Panc1 (cell line): ENCODE measurements around the gene SLC25A13. TPM values are rescaled to one million over a fixed set of nuclear protein-coding genes. Genes with fewer than 3 reads are reported as not detected.

ENCODE experiments used
- ATAC-seq: fragments of 200-7000 bp; cut with Tn5 transposase; 2 replicates; pipeline ENCODE4 v1.9.1; 2020; ENCODE audit warnings: mild to moderate bottlenecking, moderate library complexity
- BruUV-seq: library from RNA; stranded (reverse); fragments of 400-500 nt; replicated peaks from 2 replicates; lab custom pipeline; 2021; lab: Mats Ljungman, UMichigan
- CTCF ChIA-PET: fragments of 300-600 bp; sonication (Branson Sonifier 250); formaldehyde crosslinking; loops from one replicate; lab custom pipeline; 2022; ENCODE audit warnings: antibody characterized with exemption; lab: Charles Lee
- POLR2A ChIA-PET: fragments of 300-600 bp; sonication (Branson Sonifier 250); formaldehyde crosslinking; loops from one replicate; lab custom pipeline; 2022; ENCODE audit warnings: antibody characterized with exemption; lab: Charles Lee
- DNase-seq: peaks from one replicate; pipeline ENCODE4 v3.0.0-alpha.2; 2010; ENCODE audit warnings: low read depth, low spot score
- H3K27ac ChIP-seq: 2 replicates; pipeline ENCODE4 v1.5.1; 2011; ENCODE audit warnings: mild to moderate bottlenecking, low read length, inconsistent platforms
- H3K27me3 ChIP-seq: fragments of 200-500 bp; sonication (Bioruptor generic); 2 replicates; pipeline ENCODE4 v1.6.0; 2014; ENCODE audit warnings: low read length, inconsistent platforms; ENCODE audit not compliant: control insufficient read depth, insufficient read depth
- H3K36me3 ChIP-seq: fragments of 200-500 bp; sonication (Bioruptor generic); 2 replicates; pipeline ENCODE4 v1.5.1; 2014; ENCODE audit warnings: inconsistent platforms, mild to moderate bottlenecking, low read length, moderate library complexity; ENCODE audit not compliant: control insufficient read depth, insufficient read depth
- H3K4me1 ChIP-seq: 2 replicates; pipeline ENCODE4 v1.5.1; 2011; ENCODE audit warnings: inconsistent platforms, mild to moderate bottlenecking, low read length, moderate library complexity; ENCODE audit not compliant: control insufficient read depth, insufficient read depth
- H3K4me3 ChIP-seq, 2 experiments: 2 replicates each; pipeline ENCODE4 v1.5.1; 2011 to 2012; ENCODE audit warnings: low read depth in 2 of 2, low read length in 2 of 2, mild to moderate bottlenecking in 2 of 2, inconsistent platforms in 1 of 2, moderate library complexity in 1 of 2
- H3K9me3 ChIP-seq: fragments of 200-500 bp; sonication (Bioruptor generic); 2 replicates; pipeline ENCODE4 v1.5.1; 2014; ENCODE audit warnings: low read depth, mild to moderate bottlenecking, inconsistent platforms, low read length, moderate library complexity; ENCODE audit not compliant: control insufficient read depth, insufficient read depth
- POLR2AphosphoS5 ChIP-seq: IDR thresholded peaks from 2 replicates; pipeline ENCODE4 v1.6.1; 2012; ENCODE audit warnings: mild to moderate bottlenecking, low read depth, low read length, moderate library complexity
- SIN3A ChIP-seq: IDR thresholded peaks from 2 replicates; pipeline ENCODE4 v1.6.1; 2012; ENCODE audit warnings: low read depth, mild to moderate bottlenecking, low read length, moderate library complexity, borderline replicate concordance; ENCODE audit not compliant: insufficient read depth
- TCF7L2 ChIP-seq: IDR thresholded peaks from 2 replicates; pipeline ENCODE4 v1.6.1; 2011; ENCODE audit warnings: mild to moderate bottlenecking, low read depth, low read length, inconsistent platforms
- in situ Hi-C: cut with HindIII; loops from 2 replicates; pipeline ENCODE4 v1.10.0; 2016; ENCODE audit warnings: low sequenced_read_pairs, low pct_unique_long_range_greater_than_20kb
- intact Hi-C: fragments of 100-400 bp; cut with micrococcal nuclease; formaldehyde crosslinking; loops from one replicate; pipeline ENCODE4 v1.10.0; 2022; ENCODE audit not compliant: unreplicated experiment
- total RNA-seq: library from RNA; stranded (reverse); gene quantifications from one replicate; pipeline ENCODE4 v1.2.1, GENCODE V29; 2021; ENCODE audit not compliant: unreplicated experiment
- TF ChIP-seq, protein P1 (sequence below), 2 experiments: IDR thresholded peaks; 2 replicates each; pipeline ENCODE4 v1.6.1; 2011 to 2012; ENCODE audit warnings: low read depth in 2 of 2, control low read depth in 1 of 2, low read length in 1 of 2, mild to moderate bottlenecking in 1 of 2, moderate library complexity in 1 of 2; ENCODE audit not compliant: insufficient read depth in 1 of 2

The SLC25A13 gene
- total RNA-seq, 1 experiment from 2014 or later = 69.4 TPM

DNA sequence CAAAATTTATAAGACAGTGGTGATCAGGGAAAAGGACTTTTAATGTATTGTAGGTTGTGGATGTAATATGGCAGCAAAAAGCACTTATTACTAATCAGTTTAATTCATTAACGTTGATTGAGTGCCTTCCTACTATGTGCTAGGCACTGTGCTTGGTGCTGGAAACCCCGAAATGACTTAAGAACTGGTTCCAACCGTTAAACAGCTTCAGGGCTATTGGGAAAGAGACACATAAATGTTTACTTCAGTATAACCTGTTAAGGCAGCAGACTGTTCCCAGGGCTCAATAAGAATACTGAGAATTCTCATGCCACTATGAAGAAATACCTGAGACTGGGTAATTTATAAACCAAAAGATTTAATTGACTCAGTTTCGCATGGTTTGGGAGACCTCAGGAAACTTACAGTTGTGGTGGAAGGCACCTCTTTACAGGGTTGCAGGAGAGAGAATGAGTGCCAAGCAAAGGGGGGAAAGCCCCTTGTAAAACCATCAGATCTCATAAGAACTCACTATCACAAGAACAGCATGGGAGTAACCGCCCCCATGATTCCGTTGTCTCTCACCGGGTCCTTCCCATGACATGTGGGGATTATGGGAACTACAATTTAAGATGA lies 1.1 kb upstream of the SLC25A13 start:
- no peak overlapping the region; a peak in 2 of 4 replicates for H3K4me3 ChIP-seq
- TF ChIP-seq TCF7L2 (no peak), POLR2AphosphoS5 (no peak)
- H3K9me3 ChIP-seq = no peaks in the 10 kb centered on the region
- intact Hi-C loops (no loop called here), in situ Hi-C loops (no loop called here)
- BruUV-seq = TSS peak; percentile 89
- ChIA-PET POLR2A (no interaction called here), CTCF (no interaction called here)
- H3K27me3 ChIP-seq = no peaks in the 10 kb centered on the region
- peaks cover 14% of the 10 kb centered on the region for H3K4me1 ChIP-seq
- no peaks in the 10 kb centered on the region for H3K36me3 ChIP-seq
- DNase-seq (no peak), ATAC-seq (no peak)
- peak overlapping the region; percentile 95 for H3K27ac ChIP-seq

DNA sequence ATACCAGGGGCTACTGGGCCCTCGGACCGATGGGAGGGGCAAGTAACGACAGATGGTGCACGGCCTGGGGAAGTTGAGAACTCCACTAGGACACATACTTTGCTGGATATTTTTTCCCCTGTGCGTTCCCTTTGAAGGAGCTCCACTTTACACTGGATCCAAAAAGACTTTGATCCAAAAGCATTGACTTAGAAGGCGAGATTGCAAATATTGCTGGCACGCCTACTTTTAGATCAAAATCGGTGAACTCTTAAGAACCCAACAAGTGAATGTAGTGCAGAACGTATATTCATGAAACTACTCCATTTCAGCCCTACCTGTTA lies 436 bp upstream of the SLC25A13 start:
- Histone ChIP-seq H3K4me3 (peak overlapping the region; percentile 82 to 84), H3K4me1 (peaks cover 14% of the 10 kb centered on the region), H3K9me3 (no peaks in the 10 kb centered on the region), H3K36me3 (no peaks in the 10 kb centered on the region), H3K27ac (peak overlapping the region; percentile 95), H3K27me3 (no peaks in the 10 kb centered on the region)
- no TSS peak for BruUV-seq
- ChIA-PET CTCF (no interaction called here), POLR2A (no interaction called here)
- DNase-seq = no peak
- intact Hi-C loops = no loop called here
- in situ Hi-C loops = no loop called here
- TF ChIP-seq, protein P1, sequence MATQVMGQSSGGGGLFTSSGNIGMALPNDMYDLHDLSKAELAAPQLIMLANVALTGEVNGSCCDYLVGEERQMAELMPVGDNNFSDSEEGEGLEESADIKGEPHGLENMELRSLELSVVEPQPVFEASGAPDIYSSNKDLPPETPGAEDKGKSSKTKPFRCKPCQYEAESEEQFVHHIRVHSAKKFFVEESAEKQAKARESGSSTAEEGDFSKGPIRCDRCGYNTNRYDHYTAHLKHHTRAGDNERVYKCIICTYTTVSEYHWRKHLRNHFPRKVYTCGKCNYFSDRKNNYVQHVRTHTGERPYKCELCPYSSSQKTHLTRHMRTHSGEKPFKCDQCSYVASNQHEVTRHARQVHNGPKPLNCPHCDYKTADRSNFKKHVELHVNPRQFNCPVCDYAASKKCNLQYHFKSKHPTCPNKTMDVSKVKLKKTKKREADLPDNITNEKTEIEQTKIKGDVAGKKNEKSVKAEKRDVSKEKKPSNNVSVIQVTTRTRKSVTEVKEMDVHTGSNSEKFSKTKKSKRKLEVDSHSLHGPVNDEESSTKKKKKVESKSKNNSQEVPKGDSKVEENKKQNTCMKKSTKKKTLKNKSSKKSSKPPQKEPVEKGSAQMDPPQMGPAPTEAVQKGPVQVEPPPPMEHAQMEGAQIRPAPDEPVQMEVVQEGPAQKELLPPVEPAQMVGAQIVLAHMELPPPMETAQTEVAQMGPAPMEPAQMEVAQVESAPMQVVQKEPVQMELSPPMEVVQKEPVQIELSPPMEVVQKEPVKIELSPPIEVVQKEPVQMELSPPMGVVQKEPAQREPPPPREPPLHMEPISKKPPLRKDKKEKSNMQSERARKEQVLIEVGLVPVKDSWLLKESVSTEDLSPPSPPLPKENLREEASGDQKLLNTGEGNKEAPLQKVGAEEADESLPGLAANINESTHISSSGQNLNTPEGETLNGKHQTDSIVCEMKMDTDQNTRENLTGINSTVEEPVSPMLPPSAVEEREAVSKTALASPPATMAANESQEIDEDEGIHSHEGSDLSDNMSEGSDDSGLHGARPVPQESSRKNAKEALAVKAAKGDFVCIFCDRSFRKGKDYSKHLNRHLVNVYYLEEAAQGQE (IDR thresholded peaks at IDR 0.05; ENCODE audit: insufficient read depth in 1 of 2, low read depth in 2 of 2, low read length in 1 of 2) = peak in 1 of 2 experiments; percentile 67; a peak in 1 of 4 replicates
- no peak for TF ChIP-seq SIN3A
- ATAC-seq = no peak

DNA sequence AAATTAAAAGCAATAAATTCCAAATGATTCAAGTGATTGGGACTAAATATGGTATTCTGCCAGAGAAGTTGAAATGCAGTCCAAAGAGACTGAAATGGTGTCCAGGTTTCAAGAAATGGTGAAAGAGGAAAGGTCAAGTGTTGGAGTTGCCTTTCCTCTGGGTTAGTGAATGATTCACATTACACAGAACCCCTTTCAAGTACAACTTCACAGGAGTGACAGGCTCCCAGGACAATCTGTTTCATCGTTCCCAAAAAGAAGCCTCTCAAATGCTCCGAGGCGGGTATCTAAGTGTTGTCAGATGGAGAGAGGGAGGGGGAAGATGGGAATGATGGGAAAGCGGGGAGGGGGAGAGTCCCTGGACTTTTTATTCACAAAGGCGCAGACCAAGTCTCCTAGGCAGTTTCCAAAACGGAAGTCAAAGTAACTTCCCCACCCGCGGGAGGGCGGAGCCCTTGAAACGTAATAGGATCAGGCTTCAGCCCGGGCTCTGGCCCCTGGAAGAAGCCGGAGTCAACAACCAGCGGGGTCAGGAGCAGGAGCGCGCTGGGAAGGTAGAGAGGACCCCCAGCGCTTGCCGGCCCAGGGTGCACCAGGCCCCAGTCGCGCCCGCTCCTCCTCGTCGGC lies 754 bp downstream of the SLC25A13 start:
- BruUV-seq = no TSS peak
- Histone ChIP-seq H3K27me3 (no peaks in the 10 kb centered on the region), H3K36me3 (no peaks in the 10 kb centered on the region), H3K4me3 (peak overlapping the region; percentile 82 to 84), H3K27ac (peak overlapping the region; percentile 95), H3K4me1 (peaks cover 14% of the 10 kb centered on the region), H3K9me3 (no peaks in the 10 kb centered on the region)
- TF ChIP-seq POLR2AphosphoS5 = peak; percentile 87; the same call in 1 of the 2 replicates
- no peak for TF ChIP-seq TCF7L2
- no peak for TF ChIP-seq SIN3A
- ChIA-PET CTCF (no interaction called here), POLR2A (no interaction called here)
- ATAC-seq (peak; percentile 81), DNase-seq (peak; percentile 58)
- intact Hi-C loops = no loop called here
- in situ Hi-C loops = no loop called here
